ENCODE measurements around the gene MBTD1. TPM values are rescaled to one million over a fixed set of nuclear protein-coding genes. Genes with fewer than 3 reads are reported as not detected.

MBTD1 gene
- total and polyA plus RNA-seq, 2 of the 8 experiments (the other 6 are each of a cell fraction or from before 2014, with no cell fraction given): 20.3 to 51.4 TPM

DNA sequence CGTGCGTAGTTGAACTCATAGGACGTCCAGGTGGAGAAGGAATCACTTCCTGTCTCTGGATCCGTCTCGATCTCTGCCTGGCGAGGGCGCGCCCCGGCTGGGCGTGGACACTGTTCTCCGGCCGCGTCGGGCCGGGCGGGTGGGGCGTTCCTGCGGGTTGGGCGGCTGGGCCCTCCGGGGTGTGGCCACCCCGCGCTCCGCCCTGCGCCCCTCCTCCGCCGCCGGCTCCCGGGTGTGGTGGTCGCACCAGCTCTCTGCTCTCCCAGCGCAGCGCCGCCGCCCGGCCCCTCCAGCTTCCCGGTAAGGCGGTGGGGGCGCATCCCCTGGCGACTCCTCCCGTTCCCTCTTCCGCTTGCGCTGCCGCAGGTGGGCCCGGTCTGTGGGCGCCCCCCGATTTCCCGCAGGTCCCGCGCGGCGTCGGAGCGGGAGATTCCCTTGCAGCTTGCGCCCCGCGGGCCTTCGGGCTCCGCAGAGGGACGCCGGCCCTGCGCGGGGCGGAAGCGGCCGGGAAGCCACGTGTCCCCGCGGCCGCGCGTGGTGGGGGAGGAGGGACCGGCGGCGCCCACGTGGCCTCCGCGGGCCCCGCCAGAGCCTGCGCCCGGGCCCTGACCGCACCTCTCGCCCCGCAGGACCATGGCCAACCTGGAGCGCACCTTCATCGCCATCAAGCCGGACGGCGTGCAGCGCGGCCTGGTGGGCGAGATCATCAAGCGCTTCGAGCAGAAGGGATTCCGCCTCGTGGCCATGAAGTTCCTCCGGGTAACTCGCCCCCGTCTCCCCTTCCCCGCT is 93.5 kb downstream of the MBTD1 start, which contains the start of gene NME2 (continued):
- TF ChIP-seq KDM5A (IDR thresholded peaks at IDR 0.05; ENCODE audit: low read length): no peak
- no peak for TF ChIP-seq SP2 (IDR thresholded peaks at IDR 0.05; ENCODE audit: low read length)
- TF ChIP-seq CBX5 (IDR thresholded peaks at IDR 0.05; ENCODE audit: low read depth, low read length): no peak
- TF ChIP-seq CREB1 (IDR thresholded peaks at IDR 0.05): no peak
- TF ChIP-seq, protein P1, sequence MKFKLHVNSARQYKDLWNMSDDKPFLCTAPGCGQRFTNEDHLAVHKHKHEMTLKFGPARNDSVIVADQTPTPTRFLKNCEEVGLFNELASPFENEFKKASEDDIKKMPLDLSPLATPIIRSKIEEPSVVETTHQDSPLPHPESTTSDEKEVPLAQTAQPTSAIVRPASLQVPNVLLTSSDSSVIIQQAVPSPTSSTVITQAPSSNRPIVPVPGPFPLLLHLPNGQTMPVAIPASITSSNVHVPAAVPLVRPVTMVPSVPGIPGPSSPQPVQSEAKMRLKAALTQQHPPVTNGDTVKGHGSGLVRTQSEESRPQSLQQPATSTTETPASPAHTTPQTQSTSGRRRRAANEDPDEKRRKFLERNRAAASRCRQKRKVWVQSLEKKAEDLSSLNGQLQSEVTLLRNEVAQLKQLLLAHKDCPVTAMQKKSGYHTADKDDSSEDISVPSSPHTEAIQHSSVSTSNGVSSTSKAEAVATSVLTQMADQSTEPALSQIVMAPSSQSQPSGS (IDR thresholded peaks at IDR 0.05; ENCODE audit: low read length): no peak
- no peak for TF ChIP-seq TAF7 (optimal IDR thresholded peaks at IDR 0.05; ENCODE audit: borderline replicate concordance, low read depth, low read length)
- TF ChIP-seq PHF8 (conservative IDR thresholded peaks at IDR 0.05; ENCODE audit: low read depth, low read length): peak; percentile 78
- no peak for TF ChIP-seq RAD21 (IDR thresholded peaks at IDR 0.05 in 1 of 2, conservative IDR thresholded peaks at IDR 0.05 in 1 of 2; ENCODE audit: low read depth in 2 of 2, low read length in 2 of 2)
- TF ChIP-seq SAP30 (IDR thresholded peaks at IDR 0.05; ENCODE audit: insufficient read depth, insufficient replicate concordance, low read length): no peak
- peak; percentile 100 for TF ChIP-seq KDM4A (IDR thresholded peaks at IDR 0.05; ENCODE audit: low read depth, low read length, severe bottlenecking)
- no peak for TF ChIP-seq TEAD4 (IDR thresholded peaks at IDR 0.05; ENCODE audit: low read depth, low read length)
- no peak for TF ChIP-seq KDM1A (IDR thresholded peaks at IDR 0.05; ENCODE audit: borderline replicate concordance, low read length)
- no peak for TF ChIP-seq CBX8 (IDR thresholded peaks at IDR 0.05; ENCODE audit: borderline replicate concordance, low read depth, low read length)
- TF ChIP-seq SUZ12 (IDR thresholded peaks at IDR 0.05; ENCODE audit: low read length): no peak
- TF ChIP-seq CHD2 (IDR thresholded peaks at IDR 0.05; ENCODE audit: low read length): no peak
- no peak for TF ChIP-seq HDAC2 (IDR thresholded peaks at IDR 0.05; ENCODE audit: borderline replicate concordance in 1 of 2, low read depth in 2 of 2, low read length in 2 of 2)
- TF ChIP-seq TBP (IDR thresholded peaks at IDR 0.05; ENCODE audit: low read depth, low read length): peak; percentile 19; the same call in 1 of the 2 replicates
- no peak; the same call in 1 of the 2 replicates for TF ChIP-seq YY1 (IDR thresholded peaks at IDR 0.05; ENCODE audit: low read depth, low read length)
- no peak for TF ChIP-seq NRF1 (IDR thresholded peaks at IDR 0.05; ENCODE audit: low read depth, low read length)
